GM23338 (cell line): ENCODE measurements around the gene CANX.
"Not testable (repeated sequence)": the region's sequence is repeated elsewhere in the genome, so short reads cannot be mapped to it uniquely, and the experiment has no call there.

Source experiments
- CREB1 ChIP-seq: fragments of 250-450 bp; sonication (Bioruptor Pico); IDR thresholded peaks from 2 replicates; pipeline ENCODE4 v1.5.0; 2020; ENCODE audit warnings: low read depth, mild to moderate bottlenecking, moderate library complexity
- CTCF ChIP-seq, 2 experiments: fragments of 200-600 bp in 1 of 2; sonication (generic) in 1 of 2; conservative IDR thresholded peaks; 2 replicates each; pipeline versions ENCODE4 v1.5.1 to v1.6.1; 2016 to 2017; ENCODE audit warnings: antibody characterized with exemption in 2 of 2, low read depth in 2 of 2, mild to moderate bottlenecking in 2 of 2, moderate library complexity in 1 of 2
- EZH2 ChIP-seq: fragments of 200-600 bp; sonication (generic); IDR thresholded peaks from one replicate; pipeline ENCODE4 v1.8.0; 2017; ENCODE audit warnings: antibody characterized with exemption, mild to moderate bottlenecking, low read depth; ENCODE audit not compliant: unreplicated experiment
- EZH2phosphoT487 ChIP-seq: fragments of 200-600 bp; sonication (generic); IDR thresholded peaks from one replicate; pipeline ENCODE4 v1.8.1; 2018; ENCODE audit warnings: antibody characterized with exemption; ENCODE audit not compliant: unreplicated experiment
- JUNB ChIP-seq: IDR thresholded peaks from one replicate; pipeline ENCODE4 v1.6.1; 2016; ENCODE audit warnings: antibody characterized with exemption; ENCODE audit not compliant: unreplicated experiment
- NANOG ChIP-seq: IDR thresholded peaks from 2 replicates; pipeline ENCODE4 v1.6.1; 2016; ENCODE audit warnings: antibody characterized with exemption, borderline replicate concordance
- POLR2AphosphoS5 ChIP-seq: IDR thresholded peaks from 2 replicates; pipeline ENCODE4 v1.6.1; 2016; ENCODE audit warnings: antibody characterized with exemption, low read depth
- REST ChIP-seq: IDR thresholded peaks from one replicate; pipeline ENCODE4 v1.6.1; 2018; ENCODE audit warnings: antibody characterized with exemption; ENCODE audit not compliant: unreplicated experiment
- STAT1 ChIP-seq: IDR thresholded peaks from one replicate; pipeline ENCODE4 v1.6.1; 2016; ENCODE audit warnings: antibody characterized with exemption; ENCODE audit not compliant: unreplicated experiment
- ZNF331 ChIP-seq: fragments of 250-450 bp; sonication (Bioruptor Pico); IDR thresholded peaks from 2 replicates; pipeline ENCODE4 v1.5.0; 2020; ENCODE audit warnings: low read depth, mild to moderate bottlenecking, moderate library complexity
- TF ChIP-seq, protein P1 (sequence below): IDR thresholded peaks from 2 replicates; pipeline ENCODE4 v1.6.1; 2016; ENCODE audit warnings: antibody characterized with exemption

GRCh38 chr5:179697543-179697942 lies 1.2 kb upstream of the CANX start:
- TF ChIP-seq, protein P1, sequence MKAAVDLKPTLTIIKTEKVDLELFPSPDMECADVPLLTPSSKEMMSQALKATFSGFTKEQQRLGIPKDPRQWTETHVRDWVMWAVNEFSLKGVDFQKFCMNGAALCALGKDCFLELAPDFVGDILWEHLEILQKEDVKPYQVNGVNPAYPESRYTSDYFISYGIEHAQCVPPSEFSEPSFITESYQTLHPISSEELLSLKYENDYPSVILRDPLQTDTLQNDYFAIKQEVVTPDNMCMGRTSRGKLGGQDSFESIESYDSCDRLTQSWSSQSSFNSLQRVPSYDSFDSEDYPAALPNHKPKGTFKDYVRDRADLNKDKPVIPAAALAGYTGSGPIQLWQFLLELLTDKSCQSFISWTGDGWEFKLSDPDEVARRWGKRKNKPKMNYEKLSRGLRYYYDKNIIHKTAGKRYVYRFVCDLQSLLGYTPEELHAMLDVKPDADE, result not testable (repeated sequence)
- TF ChIP-seq CTCF (conservative IDR thresholded peaks at IDR 0.05; ENCODE audit: low read depth in 2 of 2); POLR2AphosphoS5; CREB1 (CRISPR knock-in tag); REST; EZH2phosphoT487; STAT1; NANOG; EZH2; JUNB; ZNF331 (CRISPR knock-in tag): not testable (repeated sequence)
